ENCODE results near the gene TMEM9.

The TMEM9 gene

DNA sequence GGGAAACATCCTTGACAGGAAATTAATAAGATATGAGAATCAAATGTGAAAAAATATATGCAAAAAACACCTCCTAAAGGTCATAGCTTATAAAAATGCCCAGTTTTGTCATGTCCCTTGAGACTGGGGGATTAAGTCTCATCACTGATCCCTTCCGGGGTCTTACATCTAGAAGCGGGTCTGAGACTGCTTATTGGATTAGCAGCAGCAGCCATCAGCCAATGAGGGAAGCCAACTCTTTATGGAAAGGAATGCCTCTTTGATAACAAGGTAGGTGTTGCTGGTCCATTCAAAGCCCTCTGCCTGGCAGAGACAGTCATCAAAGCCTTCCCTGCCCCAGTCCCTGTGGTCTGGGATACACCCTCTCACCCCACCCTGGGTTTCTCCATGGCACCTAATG is 38.2 kb downstream of the TMEM9 start:
- TF ChIP-seq GATA3 (IDR thresholded peaks at IDR 0.05; ENCODE audit: low read depth, low read length) (no peak), GATA2 (IDR thresholded peaks at IDR 0.05; ENCODE audit: low read depth, low read length) (no peak)

- TF ChIP-seq GATA2 (IDR thresholded peaks at IDR 0.05; ENCODE audit: low read depth, low read length) (no peak), GATA3 (IDR thresholded peaks at IDR 0.05; ENCODE audit: low read depth, low read length) (no peak)
Observed at GRCh38 chr1:201115390-201115937, 38.8 kb downstream of the TMEM9 start.

- TF ChIP-seq GATA3 (IDR thresholded peaks at IDR 0.05; ENCODE audit: low read depth, low read length), result no peak
Observed at GRCh38 chr1:201114245-201115131, 39.8 kb downstream of the TMEM9 start.

- no peak for TF ChIP-seq GATA3 (IDR thresholded peaks at IDR 0.05; ENCODE audit: low read depth, low read length)
Observed at GRCh38 chr1:201113451-201114244, 40.6 kb downstream of the TMEM9 start.

- TF ChIP-seq GATA2 (IDR thresholded peaks at IDR 0.05; ENCODE audit: low read depth, low read length) (no peak), GATA3 (IDR thresholded peaks at IDR 0.05; ENCODE audit: low read depth, low read length) (no peak)
Observed at GRCh38 chr1:201112926-201113325, 41.3 kb downstream of the TMEM9 start.

DNA sequence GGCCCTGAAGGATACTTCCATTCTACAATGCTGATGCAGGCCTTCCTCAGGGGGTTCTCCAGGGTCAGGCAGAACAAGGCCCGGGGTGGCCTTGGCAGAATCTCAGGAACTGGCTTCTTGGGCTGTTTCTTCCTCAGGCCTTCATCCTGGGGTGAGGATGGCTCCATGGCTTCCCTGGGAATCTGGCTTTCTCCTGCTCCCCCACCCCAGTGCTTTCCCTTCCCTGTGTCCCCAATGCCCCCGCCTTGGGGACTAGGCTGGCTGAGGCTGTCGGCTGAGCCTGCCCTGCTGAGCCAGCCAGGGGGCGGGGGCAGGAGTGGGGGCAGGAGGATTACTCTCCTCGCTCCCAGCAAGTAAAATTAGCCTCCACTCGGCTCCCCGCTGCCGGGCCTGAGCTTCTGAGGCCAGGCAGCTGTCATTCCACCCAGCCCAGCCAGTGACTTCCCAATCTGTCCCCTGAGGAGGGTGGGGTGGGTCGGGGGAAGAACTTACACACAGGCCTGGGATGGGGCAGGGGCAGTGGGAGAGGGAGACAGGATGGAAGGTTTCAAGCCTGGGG is 42.0 kb downstream of the TMEM9 start, which contains the start of gene CACNA1S:
CACNA1S (minus strand) TSS at position 254 of the 559 bp plus-strand sequence; CDS start at position 167, 87 bp downstream.
- TF ChIP-seq GATA2 (IDR thresholded peaks at IDR 0.05; ENCODE audit: low read depth, low read length) (no peak), GATA3 (IDR thresholded peaks at IDR 0.05; ENCODE audit: low read depth, low read length) (no peak)

GRCh38 chr1:201111672-201112071 is 42.6 kb downstream of the TMEM9 start:
- TF ChIP-seq GATA3 (IDR thresholded peaks at IDR 0.05; ENCODE audit: low read depth, low read length), result no peak
- no peak for TF ChIP-seq GATA2 (IDR thresholded peaks at IDR 0.05; ENCODE audit: low read depth, low read length)

DNA sequence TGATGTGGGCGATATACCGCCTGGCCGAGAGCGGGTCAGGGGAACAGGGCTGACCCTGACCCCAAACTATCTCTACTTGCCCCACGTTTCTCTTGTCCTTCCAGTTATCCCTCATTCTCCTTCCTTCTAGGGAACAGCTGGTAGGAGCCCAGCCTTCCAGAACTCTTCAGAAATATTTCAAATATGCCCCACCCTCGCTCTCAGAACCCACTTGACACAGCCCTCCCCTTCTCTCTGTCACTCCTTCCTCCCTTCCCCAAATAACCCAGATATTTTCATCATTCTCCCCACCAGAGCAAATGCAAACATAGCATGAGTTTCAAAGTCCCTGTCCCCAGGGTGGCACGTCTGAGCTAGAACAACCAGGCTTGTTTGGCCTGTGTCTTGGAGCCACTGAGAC is 43.1 kb downstream of the TMEM9 start:
- TF ChIP-seq GATA3 (IDR thresholded peaks at IDR 0.05; ENCODE audit: low read depth, low read length) (no peak), GATA2 (IDR thresholded peaks at IDR 0.05; ENCODE audit: low read depth, low read length) (no peak)

DNA sequence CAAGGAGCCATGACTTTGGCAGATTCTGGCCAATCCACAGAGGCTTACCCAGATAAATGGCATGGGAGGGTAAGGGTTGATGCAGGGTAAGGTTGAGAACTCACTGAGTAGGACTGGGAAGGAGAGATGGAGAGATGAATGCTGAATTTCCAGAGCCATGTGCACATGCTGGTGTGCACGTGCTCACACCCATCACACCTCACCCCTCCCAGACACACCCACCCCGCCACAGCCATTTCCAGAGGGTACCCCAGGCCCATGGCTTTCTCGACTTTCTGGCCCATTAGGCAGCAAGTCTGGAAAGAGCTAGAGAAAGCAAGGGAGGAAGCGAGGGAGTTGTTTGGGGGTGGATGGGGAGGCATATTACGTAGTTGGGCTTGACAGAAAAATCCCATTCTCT is 43.7 kb downstream of the TMEM9 start:
- TF ChIP-seq GATA3 (IDR thresholded peaks at IDR 0.05; ENCODE audit: low read depth, low read length) (no peak), GATA2 (IDR thresholded peaks at IDR 0.05; ENCODE audit: low read depth, low read length) (no peak)

DNA sequence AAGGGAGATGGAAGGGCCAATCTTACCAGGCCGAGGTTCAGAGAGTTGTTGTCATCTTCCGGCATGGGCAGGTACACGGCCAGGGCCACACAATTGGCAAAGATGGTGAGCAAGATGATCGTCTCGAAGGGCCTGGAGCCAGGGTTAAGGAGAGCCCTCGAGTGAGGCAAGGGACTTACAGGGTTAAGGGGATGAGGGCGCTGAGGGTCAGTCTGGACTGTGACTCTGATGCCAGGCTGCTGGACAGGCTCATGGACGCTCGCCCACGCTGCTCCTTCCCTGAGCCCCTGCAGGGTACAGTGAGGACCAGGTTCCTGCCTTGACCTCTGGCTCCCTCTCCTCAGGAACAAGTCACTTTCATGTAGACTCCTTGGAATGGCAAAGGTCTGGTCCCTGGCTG is 44.1 kb downstream of the TMEM9 start:
- TF ChIP-seq GATA2 (IDR thresholded peaks at IDR 0.05; ENCODE audit: low read depth, low read length) (no peak), GATA3 (IDR thresholded peaks at IDR 0.05; ENCODE audit: low read depth, low read length) (no peak)

DNA sequence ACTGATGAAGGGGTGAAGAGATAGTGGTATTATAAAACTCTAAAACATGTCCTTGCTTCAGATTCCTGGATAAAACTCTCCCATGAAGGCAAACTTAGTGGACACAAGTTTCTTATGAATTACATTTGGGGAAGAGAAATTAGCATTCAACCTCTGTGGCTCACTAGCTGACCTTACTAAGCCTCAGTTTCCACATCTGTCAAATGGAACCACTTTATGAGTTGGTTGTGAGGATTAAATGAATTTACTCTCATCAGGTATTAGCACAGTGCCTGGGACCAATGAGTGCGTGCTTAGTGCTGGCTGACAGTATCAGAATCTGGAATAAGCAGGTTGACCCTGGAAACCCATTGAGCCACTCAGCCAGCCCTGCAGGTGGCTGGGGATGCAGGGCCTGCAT is 44.6 kb downstream of the TMEM9 start:
- TF ChIP-seq GATA2 (IDR thresholded peaks at IDR 0.05; ENCODE audit: low read depth, low read length) (no peak), GATA3 (IDR thresholded peaks at IDR 0.05; ENCODE audit: low read depth, low read length) (no peak)

DNA sequence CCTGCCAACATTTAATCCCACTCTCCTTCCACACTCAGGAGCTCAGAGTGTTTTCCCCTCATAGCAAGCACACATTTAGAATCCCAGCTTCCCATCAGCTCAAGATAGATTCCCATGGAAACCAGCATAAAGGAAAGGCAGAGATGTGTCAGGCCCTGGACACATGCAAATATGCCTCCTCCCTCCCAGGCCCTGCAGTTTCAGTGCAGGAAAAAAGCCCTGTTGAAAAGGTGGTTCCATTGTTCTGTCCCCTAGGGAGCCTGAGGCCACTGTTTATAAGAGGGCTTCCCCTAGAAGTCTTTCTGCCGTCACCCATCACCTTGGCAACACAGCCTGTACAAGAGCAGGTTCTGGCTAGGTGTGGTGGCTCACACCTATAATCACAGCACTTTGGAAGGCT is 45.7 kb downstream of the TMEM9 start:
- no peak for TF ChIP-seq GATA3 (IDR thresholded peaks at IDR 0.05; ENCODE audit: low read depth, low read length)

DNA sequence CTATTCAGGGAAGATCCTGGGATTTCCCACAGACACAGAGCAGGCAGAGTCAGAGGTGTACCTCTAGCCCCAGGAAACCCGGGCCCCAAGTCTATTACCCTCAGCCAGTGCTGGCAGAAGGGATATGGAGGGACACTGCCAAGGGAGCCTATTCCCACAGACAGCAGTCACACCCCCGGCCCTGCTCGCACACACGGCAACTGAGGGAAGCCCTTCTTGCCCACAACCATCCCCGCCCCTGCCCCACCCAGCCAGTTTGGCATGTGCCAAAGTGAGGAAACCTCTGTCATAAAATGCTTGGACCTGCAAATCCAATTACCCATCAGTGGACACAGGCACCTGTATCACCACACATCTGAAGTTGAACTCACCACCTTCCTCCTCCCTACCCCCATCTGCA is 48.6 kb downstream of the TMEM9 start:
- TF ChIP-seq GATA3 (IDR thresholded peaks at IDR 0.05; ENCODE audit: low read depth, low read length), result no peak
- TF ChIP-seq GATA2 (IDR thresholded peaks at IDR 0.05; ENCODE audit: low read depth, low read length), result no peak

GRCh38 chr1:201104141-201104540 is 50.1 kb downstream of the TMEM9 start:
- TF ChIP-seq GATA2 (IDR thresholded peaks at IDR 0.05; ENCODE audit: low read depth, low read length), result no peak
